ENCODE measurements around the gene TRAK1. TPM values are rescaled to one million over a fixed set of nuclear protein-coding genes. Genes with fewer than 3 reads are reported as not detected.
A peak's percentile ranks its signal among the peaks of the same experiment; 100 is the strongest.

TRAK1 gene
- total RNA-seq, 1 donor from 2014 or later: 13.5 TPM

DNA sequence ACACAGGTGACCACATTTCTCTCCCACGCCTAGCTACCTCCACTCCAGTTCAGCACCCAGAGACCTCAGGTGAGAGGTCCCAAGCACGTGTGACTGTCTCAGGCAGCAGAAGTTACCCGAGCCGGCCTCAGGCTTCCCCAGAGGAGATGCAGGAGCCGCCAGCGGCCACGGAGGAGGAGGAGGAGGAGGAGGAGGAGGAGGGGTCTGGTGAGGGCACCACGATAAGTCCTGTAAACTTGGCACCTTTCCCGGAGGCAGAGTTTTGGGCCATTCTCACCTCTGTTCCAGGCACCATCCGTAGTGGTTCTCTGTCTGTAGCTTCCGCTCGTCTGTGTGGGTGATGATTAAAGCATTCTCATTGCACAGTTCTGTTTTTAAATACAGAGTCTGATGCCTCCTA, 118.8 kb downstream of the TRAK1 start:
- DNase-seq (ENCODE audit: low spot score): no peak

DNA sequence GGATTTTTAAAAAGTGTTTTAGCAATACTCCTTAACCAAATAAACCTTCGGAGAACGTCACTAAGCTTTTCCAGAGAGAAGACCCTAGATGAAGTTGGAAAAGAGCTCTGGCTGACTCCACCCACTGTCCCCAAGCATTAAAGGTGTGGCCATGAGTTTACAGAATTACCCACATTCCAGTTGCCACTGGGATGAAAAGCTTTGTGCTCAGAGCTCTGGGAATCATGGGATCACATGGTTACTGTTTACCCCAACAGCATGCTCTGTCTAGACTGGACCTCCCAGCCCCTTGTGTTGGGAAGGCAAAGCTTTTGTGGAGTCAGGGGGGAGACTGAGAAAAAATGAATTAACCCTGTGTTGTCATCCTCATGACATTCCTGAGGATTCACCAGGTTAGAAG, 119.6 kb downstream of the TRAK1 start:
- no peak for DNase-seq (ENCODE audit: low spot score)

DNA sequence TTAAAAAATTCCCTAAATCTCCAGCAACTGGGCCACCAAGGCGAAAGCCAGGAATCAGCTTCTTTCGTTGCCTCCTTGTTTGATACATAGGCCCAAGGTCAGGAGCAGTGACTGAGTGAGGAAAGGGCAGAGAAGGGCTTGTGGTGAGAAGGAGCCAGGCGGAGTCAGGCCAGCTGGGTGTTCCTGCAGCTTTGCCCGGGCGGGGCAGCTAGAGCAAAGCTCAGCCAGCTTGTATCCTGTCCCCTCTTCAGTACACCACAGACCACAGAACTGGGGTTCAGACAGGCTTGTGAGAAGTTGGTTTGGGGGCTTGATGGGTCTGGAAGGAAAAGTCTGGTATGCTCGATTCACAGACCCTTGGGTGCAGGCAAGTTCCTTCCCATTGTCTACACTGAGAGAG, 122.3 kb downstream of the TRAK1 start:
- no peak for DNase-seq (ENCODE audit: low spot score)

DNA sequence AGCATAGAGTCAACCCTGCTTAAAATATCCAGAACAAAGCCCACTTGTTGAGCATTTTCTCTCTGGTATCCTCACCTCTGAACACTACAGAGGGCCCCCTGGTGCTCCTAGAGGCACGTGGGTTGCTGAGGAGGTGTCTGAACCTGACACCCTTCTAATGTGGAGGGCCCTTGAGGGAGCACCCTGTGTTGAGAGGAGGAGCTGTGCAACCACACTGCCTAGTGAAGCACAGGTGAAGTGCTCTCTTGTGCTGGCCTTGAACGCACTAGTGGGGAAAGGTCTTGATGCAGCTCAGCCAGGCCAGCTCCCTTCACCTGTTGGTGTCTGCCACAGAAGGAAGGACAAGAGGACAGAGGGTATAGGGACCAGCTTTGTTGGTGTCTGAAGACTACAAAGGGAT, 122.9 kb downstream of the TRAK1 start:
- no peak for DNase-seq (ENCODE audit: low spot score)

DNA sequence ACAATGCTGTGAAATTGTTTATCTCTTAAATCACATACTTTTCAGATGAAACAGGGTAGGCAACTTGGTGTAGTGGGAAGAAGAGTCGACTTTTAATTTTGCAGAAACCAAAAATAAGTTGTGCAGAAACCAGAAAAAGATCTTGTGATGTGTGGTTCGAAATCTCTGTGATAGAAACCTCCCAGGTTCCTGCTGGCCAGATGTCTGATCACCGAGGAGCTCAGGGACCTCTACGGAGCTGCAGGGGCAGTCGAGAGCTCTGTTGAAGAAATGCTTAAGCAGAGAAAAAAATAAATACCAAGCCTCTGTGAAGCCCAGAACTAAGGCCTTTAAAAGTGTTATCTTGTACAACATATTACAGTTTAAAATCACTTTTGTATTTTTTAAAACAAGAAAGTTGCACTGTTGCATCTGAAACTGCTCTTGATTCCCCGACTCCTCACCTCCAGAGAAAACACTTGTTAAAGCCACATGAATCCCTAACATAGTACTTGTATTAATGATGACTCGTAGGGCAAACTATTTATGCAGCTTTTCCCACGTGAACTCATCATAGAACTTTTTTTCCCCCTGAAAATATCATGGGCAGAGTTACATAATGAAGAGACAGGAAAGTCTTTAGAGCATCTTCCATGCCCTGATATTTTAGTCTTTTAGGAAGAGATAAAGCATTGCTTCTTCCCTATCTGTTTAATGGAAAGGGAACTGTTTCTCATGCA, 123.6 kb downstream of the TRAK1 start:
- peak; percentile 34 for DNase-seq (ENCODE audit: low spot score)

DNA sequence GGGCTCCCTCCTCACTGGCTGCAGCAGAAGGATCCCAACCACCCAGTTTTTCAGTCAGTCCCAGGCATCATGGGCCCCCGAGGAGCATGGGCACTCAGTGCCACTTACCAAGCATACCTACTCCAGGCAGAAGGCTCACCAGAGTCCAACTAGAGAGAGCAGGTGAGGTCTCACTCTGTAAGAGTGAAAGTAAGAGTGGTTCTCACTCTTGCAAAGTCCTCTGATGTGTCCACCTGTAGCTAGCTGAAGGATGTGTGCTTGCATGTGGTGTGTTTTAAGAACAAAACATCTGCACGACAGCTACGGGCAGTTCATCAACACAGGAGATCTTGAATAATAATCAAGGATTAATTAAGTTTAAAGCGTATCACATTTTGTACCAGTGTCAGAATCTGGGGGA, 125.1 kb downstream of the TRAK1 start:
- no peak for DNase-seq (ENCODE audit: low spot score)

GRCh38 chr3:42216931-42217333, 125.8 kb downstream of the TRAK1 start:
- DNase-seq (ENCODE audit: low spot score): peak; percentile 61

- no peak for DNase-seq (ENCODE audit: low spot score)
These were observed 129.4 kb downstream of the TRAK1 start for GRCh38 chr3:42220436-42221121.

DNA sequence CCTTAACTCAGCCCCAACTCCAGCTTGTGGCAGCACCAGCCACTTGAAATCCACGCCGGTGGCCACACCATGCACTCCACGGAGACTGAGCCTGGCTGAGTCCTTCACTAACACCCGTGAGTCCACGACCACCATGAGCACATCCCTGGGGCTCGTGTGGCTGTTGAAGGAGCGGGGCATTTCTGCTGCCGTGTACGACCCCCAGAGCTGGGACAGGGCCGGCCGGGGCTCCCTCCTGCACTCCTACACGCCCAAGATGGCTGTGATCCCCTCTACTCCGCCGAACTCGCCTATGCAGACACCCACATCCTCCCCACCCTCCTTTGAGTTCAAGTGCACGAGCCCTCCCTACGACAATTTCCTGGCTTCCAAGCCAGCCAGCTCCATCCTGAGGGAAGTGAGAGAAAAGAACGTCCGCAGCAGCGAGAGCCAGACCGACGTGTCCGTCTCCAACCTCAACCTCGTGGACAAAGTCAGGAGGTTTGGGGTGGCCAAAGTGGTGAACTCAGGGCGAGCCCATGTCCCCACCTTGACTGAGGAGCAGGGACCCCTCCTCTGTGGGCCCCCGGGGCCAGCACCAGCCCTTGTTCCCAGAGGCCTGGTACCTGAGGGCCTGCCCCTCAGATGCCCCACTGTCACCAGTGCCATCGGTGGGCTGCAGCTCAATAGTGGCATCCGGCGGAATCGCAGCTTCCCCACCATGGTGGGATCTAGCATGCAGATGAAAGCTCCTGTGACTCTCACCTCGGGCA, 132.0 kb downstream of the TRAK1 start:
- no peak for DNase-seq (ENCODE audit: low spot score)

DNA sequence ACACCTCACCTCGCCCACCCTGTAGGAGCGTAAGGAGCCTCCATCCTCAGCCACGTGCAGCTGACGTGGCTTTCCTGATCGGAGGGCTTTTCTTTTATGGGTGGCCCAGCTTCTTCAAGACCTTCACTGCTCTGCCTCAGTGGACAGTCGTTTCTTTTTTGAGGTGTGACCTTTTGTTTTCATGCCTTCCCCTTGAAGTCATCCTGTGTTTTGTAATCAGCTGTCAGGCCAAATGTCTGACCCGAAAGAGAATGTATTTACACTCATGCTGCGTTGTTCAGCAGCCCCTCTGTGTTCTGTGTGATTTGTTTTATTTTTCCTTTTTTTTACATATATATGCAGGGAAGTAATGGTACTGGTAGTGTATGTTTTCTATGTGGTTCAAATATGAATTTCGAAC, 133.0 kb downstream of the TRAK1 start:
- no peak for DNase-seq (ENCODE audit: low spot score)

GRCh38 chr3:42224658-42225421, 133.7 kb downstream of the TRAK1 start:
- no peak for DNase-seq (ENCODE audit: low spot score)

DNA sequence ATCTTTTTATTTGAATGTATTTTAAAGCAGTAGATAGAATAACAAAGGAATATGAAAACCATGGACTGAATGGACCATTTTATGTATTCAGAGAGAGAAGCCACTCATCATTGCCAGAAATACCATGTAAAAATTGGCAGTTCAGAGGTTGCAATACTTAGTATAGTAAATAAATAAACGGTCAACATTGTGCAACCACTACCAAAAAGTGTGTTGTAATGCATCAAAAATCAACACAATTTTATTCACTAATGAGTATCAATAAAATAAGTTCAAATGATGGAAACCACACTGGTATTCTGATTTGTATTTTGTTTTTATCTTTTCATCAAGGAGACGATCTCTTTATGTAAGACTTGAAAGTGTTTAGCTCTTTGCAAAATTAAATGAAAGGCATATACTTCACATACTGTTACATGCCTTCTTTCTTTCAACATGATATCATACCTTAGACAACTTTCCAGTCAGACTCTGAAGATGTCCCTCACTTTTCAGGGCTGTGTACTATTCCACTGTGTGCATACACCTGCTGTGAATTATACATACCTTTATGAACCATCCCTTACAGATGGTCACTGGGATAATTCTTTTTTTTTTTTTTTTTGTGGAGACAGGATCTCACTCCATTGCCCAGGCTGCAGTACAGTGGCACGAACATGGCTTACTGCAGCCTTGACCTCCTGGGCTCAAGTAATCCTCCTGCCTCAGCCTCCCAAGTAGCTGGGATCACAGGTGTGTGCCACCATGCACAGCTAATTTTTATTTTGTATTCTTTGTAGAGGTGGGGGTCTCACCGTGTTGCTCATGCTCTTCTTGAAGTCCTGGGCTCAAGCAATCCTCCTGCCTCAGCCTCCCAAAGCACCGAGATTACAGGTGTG, 134.6 kb downstream of the TRAK1 start:
- no peak for DNase-seq (ENCODE audit: low spot score)

DNA sequence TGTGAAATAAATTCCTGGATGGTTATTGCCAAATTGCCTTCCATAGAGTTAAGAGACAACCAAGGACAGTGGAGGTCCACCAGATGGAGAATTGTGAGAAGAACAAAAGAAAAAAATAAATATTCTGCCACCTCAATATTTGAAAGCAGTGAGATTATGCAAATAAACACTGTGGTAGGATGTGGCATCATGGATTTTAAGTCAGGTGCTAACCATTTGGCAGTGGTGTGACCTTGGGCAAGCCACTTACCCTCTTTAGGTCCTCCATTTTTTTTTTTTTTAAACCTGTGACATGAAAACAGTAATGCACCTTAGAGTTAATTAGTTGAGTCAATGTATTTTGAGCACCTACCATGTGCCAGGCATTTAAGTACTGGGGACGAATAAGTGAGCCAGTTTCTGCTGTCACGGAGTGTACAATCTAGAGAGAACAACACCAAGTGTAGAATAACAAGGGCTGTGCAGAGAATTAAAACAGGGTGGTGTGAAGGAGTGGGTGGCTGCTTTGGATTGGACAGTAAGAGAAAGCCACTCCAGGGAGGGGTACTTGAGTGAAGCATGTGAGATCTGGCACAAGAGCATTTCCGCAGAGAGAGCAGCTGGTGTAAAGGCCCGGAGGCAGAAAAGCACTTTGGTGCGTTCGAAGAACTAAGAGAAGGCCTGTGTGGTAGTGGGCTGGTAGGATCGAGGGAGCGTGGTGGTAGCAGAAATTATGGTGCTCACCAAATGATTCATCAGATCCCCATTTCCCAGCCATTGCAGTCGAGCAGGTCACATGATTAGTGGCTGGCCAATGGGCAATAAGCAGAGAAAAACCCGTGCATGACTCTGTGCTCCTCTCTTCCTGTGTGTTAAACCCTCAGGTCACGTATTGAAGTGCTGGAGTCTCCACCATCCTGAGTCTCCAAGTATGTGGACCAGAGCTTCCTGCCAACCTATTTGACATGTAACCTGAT, 135.6 kb downstream of the TRAK1 start:
- no peak for DNase-seq (ENCODE audit: low spot score)

GRCh38 chr3:42228796-42229195, 137.6 kb downstream of the TRAK1 start:
- DNase-seq (ENCODE audit: low spot score): peak; percentile 26

GRCh38 chr3:42229266-42229941, 138.2 kb downstream of the TRAK1 start:
- no peak for DNase-seq (ENCODE audit: low spot score)

- DNase-seq (ENCODE audit: low spot score): peak; percentile 66
These were observed 139.0 kb downstream of the TRAK1 start for GRCh38 chr3:42229942-42230688.

- no peak for DNase-seq (ENCODE audit: low spot score)
These were observed 139.7 kb downstream of the TRAK1 start for GRCh38 chr3:42230860-42231259.

GRCh38 chr3:42235532-42235931, 144.4 kb downstream of the TRAK1 start:
- no peak for DNase-seq (ENCODE audit: low spot score)

Measured in umbilical cord (tissue), 2 donors.